Ovary (tissue), 9 donors: ENCODE measurements around the gene RBP7. TPM values are rescaled to one million over a fixed set of nuclear protein-coding genes. Genes with fewer than 3 reads are reported as not detected.
"Not testable (repeated sequence)": the region's sequence is repeated elsewhere in the genome, so short reads cannot be mapped to it uniquely, and the experiment has no call there.

ENCODE experiments used
- DNase-seq, 5 donors: peaks; one replicate each; pipeline ENCODE4 v3.0.0-alpha.2; 2019 to 2020
- H3K27ac ChIP-seq, 2 donors: fragments of 200-600 bp; one replicate each; pipeline versions ENCODE4 v1.5.1 to v1.8.0; 2019 to 2022
- H3K27me3 ChIP-seq: fragments of 200-600 bp; one replicate; pipeline ENCODE4 v1.8.0; 2022
- H3K36me3 ChIP-seq: fragments of 200-600 bp; sonication (generic); one replicate; pipeline ENCODE4 v1.5.1; 2019
- H3K4me1 ChIP-seq: one replicate; pipeline ENCODE4 v1.8.1; 2013; ENCODE audit warnings: mild to moderate bottlenecking, moderate library complexity; ENCODE audit not compliant: insufficient read depth
- H3K4me3 ChIP-seq: fragments of 200-600 bp; sonication (generic); one replicate; pipeline ENCODE4 v1.5.1; 2017
- H3K9me3 ChIP-seq, 2 donors: fragments of 200-600 bp in 1 of 2; sonication (generic) in 1 of 2; one replicate each; pipeline versions ENCODE4 v1.5.1 to v1.8.1; 2013 to 2019; ENCODE audit warnings: mild to moderate bottlenecking in 1 of 2, moderate library complexity in 1 of 2
- CTCF ChIP-seq, 3 donors: fragments of 450-650 bp in 2 of 3; fragments of 200-600 bp in 1 of 3; IDR thresholded peaks; one replicate each; pipeline versions ENCODE4 v1.5.1 to v1.8.0; 2016 to 2022; ENCODE audit warnings: antibody characterized with exemption in 3 of 3, mild to moderate bottlenecking in 1 of 3
- EP300 ChIP-seq: sonication (generic); formaldehyde crosslinking; IDR thresholded peaks from one replicate; pipeline ENCODE4 v1.6.1; 2017; ENCODE audit warnings: antibody characterized with exemption
- POLR2A ChIP-seq: fragments of 450-650 bp; IDR thresholded peaks from one replicate; pipeline ENCODE4 v1.6.1; 2017; ENCODE audit warnings: antibody characterized with exemption, mild to moderate bottlenecking, moderate library complexity
- WGBS, 3 donors: extraction: QIAGEN DNeasy Blood & Tissue Kit in 1 of 3; methylation state at CpG; one replicate each; pipeline versions ENCODE4 v1.1.5 to v1.1.7; 2013 to 2017; 5-methylcytosine and 5-hydroxymethylcytosine counted together
- intact Hi-C, 4 donors: fragments of 100-400 bp; cut with DNase I; formaldehyde crosslinking; loops; one replicate each; pipeline versions ENCODE4 v1.11.0 to v1.15.1; 2022 to 2023
- polyA plus RNA-seq, 2 donors: library from polyadenylated mRNA; stranded (reverse); fragments of 200-250 nt in 1 of 2; fragments of 350-450 nt in 1 of 2; fragmentation: Illumina TruSeq in 1 of 2; extraction: RNeasy Lipid Tissue Mini Kit (QIAGEN cat#74804) in 1 of 2; gene quantifications; one replicate each; pipeline ENCODE4 v1.2.3, GENCODE V29; 2013 to 2014
- total RNA-seq, 7 donors: library from RNA; depleted of rRNA in 2 of 7; stranded (reverse); fragments of >200 nt in 2 of 7; fragmentation: NEBNext Ultra II Directional in 3 of 7; extraction: Animal tissue kit (Norgen Biotek cat#: 25700) in 3 of 7; gene quantifications; one replicate each; pipeline versions ENCODE4 v1.1.0 to v1.2.4, GENCODE V29; 2016 to 2023
- donor health status: DM: no; HTN: no; CAD: no; lungs with moderate emphysema.
- donor health status: DM: no; HTN: no; CAD: no.
- donor health status: Bipolar disorder and iron deficiency.
- donor health status: DM: yes; HTN: yes; CAD: no.
- donor health status: DM: no; HTN: no; CAD: no.
- donor health status: DM: yes; HTN: yes; CAD: no.

RBP7 gene
- total and polyA plus RNA-seq, 9 donors: 1.5 to 53.4 (median 14.6) TPM

GRCh38 chr1:10027027-10027426 lies 30.0 kb downstream of the RBP7 start:
- Histone ChIP-seq H3K9me3 (no peaks in the 10 kb centered on the region), H3K27ac (no peak overlapping the region), H3K4me3 (no peak overlapping the region), H3K36me3 (no peaks in the 10 kb centered on the region), H3K4me1 (no peaks in the 10 kb centered on the region), H3K27me3 (no peaks in the 10 kb centered on the region)
- intact Hi-C loops: no loop called here
- DNase-seq: no peak
- TF ChIP-seq EP300: no peak
- no peak for TF ChIP-seq CTCF (IDR thresholded peaks at IDR 0.05)
- no peak for TF ChIP-seq POLR2A

- H3K4me3 ChIP-seq, H3K4me1 ChIP-seq, H3K36me3 ChIP-seq, H3K27me3 ChIP-seq, H3K9me3 ChIP-seq, H3K27ac ChIP-seq, DNase-seq, intact Hi-C loops: not testable (repeated sequence)
- WGBS, 3 donors: 83 to 92% (median 90%) methylated on average over 14 to 24 of the region's 24 CpGs
Observed at GRCh38 chr1:10028956-10029500, 32.0 kb downstream of the RBP7 start.

GRCh38 chr1:10031461-10031860 lies 34.4 kb downstream of the RBP7 start:
- 68% methylated on average over 3 of the region's 3 CpGs for WGBS, 3 donors
- Histone ChIP-seq H3K4me3 (no peak overlapping the region), H3K9me3 (no peaks in the 10 kb centered on the region), H3K27ac (no peak overlapping the region), H3K4me1 (peaks cover 3% of the 10 kb centered on the region), H3K36me3 (no peaks in the 10 kb centered on the region), H3K27me3 (no peaks in the 10 kb centered on the region)
- no peak for DNase-seq
- intact Hi-C loops: loop anchor here in 1 of 4 donors (10.0 kb wide), 1 partner anchor 87 kb away; the partner anchor contains the start of genes LZIC and NMNAT1
- TF ChIP-seq CTCF (IDR thresholded peaks at IDR 0.05) (no peak), POLR2A (no peak), EP300 (no peak)

GRCh38 chr1:10032590-10033358 lies 35.7 kb downstream of the RBP7 start, which contains the start of gene UBE4B:
TSS of gene UBE4B (plus strand) at chr1:10032958. CDS start at chr1:10033671, 713 bp downstream.
- intact Hi-C loops: loop anchor here in 2 of 4 donors (2.0 to 10.0 kb wide), 2 partner anchors 88 to 178 kb away; partner anchors contain the start of genes KIF1B (in 1 of the 2), LZIC (in 1 of the 2) and NMNAT1 (in 1 of the 2)
- peak; percentile 98 to 99 (median 98) for DNase-seq
- TF ChIP-seq EP300 (no peak), CTCF (IDR thresholded peaks at IDR 0.05) (peak; percentile 81 to 94 (median 84))
- Histone ChIP-seq H3K27me3 (no peaks in the 10 kb centered on the region), H3K4me3 (peak within 1 kb of the TSS; percentile 92), H3K36me3 (no peaks in the 10 kb centered on the region), H3K9me3 (no peaks in the 10 kb centered on the region), H3K27ac (peak within 1 kb of the TSS; percentile 75 to 93), H3K4me1 (peaks cover 3% of the 10 kb centered on the region)
- 0 to 1% (median 0%) methylated on average over 56 to 73 of the region's 73 CpGs for WGBS, 3 donors
